B cell (primary cell): ENCODE data around the gene MTX2. TPM values are rescaled to one million over a fixed set of nuclear protein-coding genes. Genes with fewer than 3 reads are reported as not detected.

Source experiments
- ATAC-seq: fragments of 200-7000 bp; cut with Tn5 transposase; one replicate; pipeline ENCODE4 v1.10.0; 2021; ENCODE audit warnings: low read depth, mild to moderate bottlenecking, moderate number of reproducible peaks, moderate library complexity
- CTCF ChIA-PET: fragments of 350-600 bp; sonication (Branson Sonifier 250); formaldehyde crosslinking; loops from one replicate; lab custom pipeline; 2021; ENCODE audit warnings: antibody characterized with exemption, inconsistent platforms; lab: Charles Lee
- POLR2A ChIA-PET: fragments of 350-600 bp; sonication (Branson Sonifier 250); formaldehyde crosslinking; loops from one replicate; lab custom pipeline; 2021; ENCODE audit warnings: antibody characterized with exemption; lab: Charles Lee
- DNase-seq: peaks from one replicate; pipeline ENCODE4 v3.0.0; 2013
- H2AFZ ChIP-seq: 2 replicates; pipeline ENCODE4 v1.6.1; 2012; ENCODE audit warnings: mild to moderate bottlenecking, low read depth, low read length; ENCODE audit not compliant: insufficient read depth, poor library complexity, severe bottlenecking
- H3K27ac ChIP-seq, 2 donors: 1 replicate in 1 of 2; 2 replicates in 1 of 2; pipeline ENCODE4 v1.5.1; 2012 to 2013; ENCODE audit warnings: low read length in 2 of 2, mild to moderate bottlenecking in 2 of 2, moderate library complexity in 1 of 2
- H3K27me3 ChIP-seq, 4 experiments: fragments of 200-600 bp in 1 of 4; sonication (generic) in 1 of 4; replicated peaks in 1 of 4; 1 replicate in 2 of 4; 2 replicates in 2 of 4; pipeline versions ENCODE4 v1.6.1 to v1.7.0; 2013 to 2016; ENCODE audit warnings: low read length in 3 of 4, mild to moderate bottlenecking in 2 of 4, mixed read lengths in 1 of 4, moderate library complexity in 1 of 4; ENCODE audit not compliant: insufficient read depth in 4 of 4, control insufficient read depth in 3 of 4; ENCODE audit errors: control extremely low read depth in 1 of 4
- H3K36me3 ChIP-seq, 2 experiments: replicated peaks in 1 of 2; 1 replicate in 1 of 2; 2 replicates in 1 of 2; pipeline versions ENCODE4 v1.6.1 to v1.7.1; 2013; ENCODE audit warnings: low read length in 1 of 2; ENCODE audit not compliant: insufficient read depth in 2 of 2, control insufficient read depth in 1 of 2; ENCODE audit errors: control extremely low read depth in 1 of 2, extremely low read depth in 1 of 2
- H3K4me1 ChIP-seq, 2 donors: fragments of 200-600 bp in 1 of 2; sonication (generic) in 1 of 2; 1 replicate in 1 of 2; 2 replicates in 1 of 2; pipeline versions ENCODE4 v1.5.1 to v1.6.1; 2013 to 2017; ENCODE audit warnings: low read length in 2 of 2; ENCODE audit not compliant: control insufficient read depth in 2 of 2, insufficient read depth in 2 of 2
- H3K4me2 ChIP-seq: replicated peaks from 2 replicates; pipeline ENCODE3; 2012; ENCODE audit warnings: mild to moderate bottlenecking, low read depth, low read length; ENCODE audit not compliant: poor library complexity, severe bottlenecking
- H3K4me3 ChIP-seq, 5 experiments: fragments of 200-600 bp in 1 of 5; sonication (generic) in 1 of 5; 1 replicate in 3 of 5; 2 replicates in 2 of 5; pipeline versions ENCODE4 v1.5.1 to v1.7.0; 2011 to 2016; ENCODE audit warnings: low read length in 4 of 5, mild to moderate bottlenecking in 4 of 5, low read depth in 2 of 5, control low read depth in 1 of 5, moderate library complexity in 1 of 5; ENCODE audit not compliant: insufficient read depth in 1 of 5; ENCODE audit errors: control extremely low read depth in 1 of 5, extremely low read depth in 1 of 5
- H3K79me2 ChIP-seq: fragments of 200-600 bp; sonication (generic); one replicate; pipeline ENCODE4 v1.6.0; 2016; ENCODE audit warnings: low read length; ENCODE audit not compliant: control insufficient read depth, insufficient read depth
- H3K9ac ChIP-seq: fragments of 200-600 bp; sonication (generic); 2 replicates; pipeline ENCODE4 v1.6.1; 2017; ENCODE audit warnings: mild to moderate bottlenecking, low read length, moderate library complexity
- H3K9me3 ChIP-seq, 3 donors: one replicate each; pipeline versions ENCODE4 v1.6.1 to v1.7.1; 2013; ENCODE audit warnings: low read length in 2 of 3; ENCODE audit not compliant: control insufficient read depth in 2 of 3, insufficient read depth in 1 of 3; ENCODE audit errors: control extremely low read depth in 1 of 3
- H4K20me1 ChIP-seq: 2 replicates; pipeline ENCODE4 v1.6.0; 2012; ENCODE audit warnings: mild to moderate bottlenecking, low read length; ENCODE audit not compliant: insufficient read depth, control insufficient read depth, poor library complexity, severe bottlenecking
- H3K27ac Mint-ChIP-seq: one replicate; pipeline ENCODE4 v1.8.0; 2021; ENCODE audit warnings: mixed read lengths
- H3K27me3 Mint-ChIP-seq: one replicate; pipeline ENCODE4 v1.8.0; 2021; ENCODE audit warnings: mixed read lengths
- H3K4me1 Mint-ChIP-seq: one replicate; pipeline ENCODE4 v1.8.0; 2021; ENCODE audit warnings: mixed read lengths
- H3K4me3 Mint-ChIP-seq: one replicate; pipeline ENCODE4 v1.8.0; 2021; ENCODE audit warnings: mixed read lengths
- H3K9me3 Mint-ChIP-seq: one replicate; pipeline ENCODE4 v1.8.0; 2022; ENCODE audit warnings: mixed read lengths; ENCODE audit not compliant: insufficient read depth
- EZH2 ChIP-seq: IDR thresholded peaks from 2 replicates; pipeline ENCODE4 v1.6.1; 2012; ENCODE audit warnings: borderline replicate concordance, low read depth, mild to moderate bottlenecking, moderate library complexity, low read length; ENCODE audit not compliant: insufficient read depth, poor library complexity, severe bottlenecking
- WGBS: methylation state at CpG from one replicate; pipeline ENCODE4 v1.1.5; 2013; ENCODE audit warnings: missing lambda C conversion rate; ENCODE audit not compliant: insufficient coverage; 5-methylcytosine and 5-hydroxymethylcytosine counted together
- intact Hi-C: fragments of 100-400 bp; cut with micrococcal nuclease; formaldehyde crosslinking; loops from one replicate; pipeline ENCODE4 v1.10.0; 2022
- polyA plus RNA-seq: library from polyadenylated mRNA; depleted of rRNA; stranded (reverse); fragments of >200 nt; gene quantifications from 2 replicates; pipeline ENCODE4 v1.2.3, GENCODE V29; 2012
- total RNA-seq, 2 donors: library from RNA; stranded (reverse); fragments of 120-200 nt in 1 of 2; gene quantifications; 1 replicate in 1 of 2; 2 replicates in 1 of 2; pipeline versions ENCODE4 v1.2.3 to v1.2.4, GENCODE V29; 2013 to 2022
- TF ChIP-seq, protein P1 (sequence below): fragments of 200-600 bp; IDR thresholded peaks from one replicate; pipeline ENCODE4 v1.8.0; 2022; ENCODE audit warnings: antibody characterized with exemption, mild to moderate bottlenecking

Gene MTX2
- total and polyA plus RNA-seq, 2 donors (not counting 1 experiment from before 2014, with no cell fraction given): 11.2 to 11.5 TPM

DNA sequence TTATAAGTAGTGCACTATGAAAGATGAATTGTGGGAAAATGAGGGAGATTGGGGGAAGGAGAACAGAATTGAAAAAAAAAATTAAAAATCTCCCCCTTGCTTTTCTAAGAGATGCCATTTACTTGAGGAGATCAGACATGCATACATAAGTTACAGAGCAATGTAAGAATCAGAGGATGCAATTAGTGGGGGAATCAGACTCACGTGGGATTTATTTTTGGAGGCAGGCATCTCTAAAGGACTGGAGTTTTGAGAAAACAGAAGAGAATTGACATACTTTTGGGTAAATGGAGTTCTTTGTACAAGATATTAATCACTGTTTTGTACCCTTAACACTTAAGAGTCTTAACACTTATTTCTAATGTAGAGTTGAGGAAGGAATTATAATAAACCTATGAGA lies 52.7 kb downstream of the MTX2 start:
- no peaks in the 10 kb centered on the region for H3K79me2 ChIP-seq
- no peak overlapping the region for H3K27ac ChIP-seq
- CTCF ChIA-PET: no interaction called here
- no peak overlapping the region for H3K4me3 Mint-ChIP-seq
- TF ChIP-seq, protein P1, sequence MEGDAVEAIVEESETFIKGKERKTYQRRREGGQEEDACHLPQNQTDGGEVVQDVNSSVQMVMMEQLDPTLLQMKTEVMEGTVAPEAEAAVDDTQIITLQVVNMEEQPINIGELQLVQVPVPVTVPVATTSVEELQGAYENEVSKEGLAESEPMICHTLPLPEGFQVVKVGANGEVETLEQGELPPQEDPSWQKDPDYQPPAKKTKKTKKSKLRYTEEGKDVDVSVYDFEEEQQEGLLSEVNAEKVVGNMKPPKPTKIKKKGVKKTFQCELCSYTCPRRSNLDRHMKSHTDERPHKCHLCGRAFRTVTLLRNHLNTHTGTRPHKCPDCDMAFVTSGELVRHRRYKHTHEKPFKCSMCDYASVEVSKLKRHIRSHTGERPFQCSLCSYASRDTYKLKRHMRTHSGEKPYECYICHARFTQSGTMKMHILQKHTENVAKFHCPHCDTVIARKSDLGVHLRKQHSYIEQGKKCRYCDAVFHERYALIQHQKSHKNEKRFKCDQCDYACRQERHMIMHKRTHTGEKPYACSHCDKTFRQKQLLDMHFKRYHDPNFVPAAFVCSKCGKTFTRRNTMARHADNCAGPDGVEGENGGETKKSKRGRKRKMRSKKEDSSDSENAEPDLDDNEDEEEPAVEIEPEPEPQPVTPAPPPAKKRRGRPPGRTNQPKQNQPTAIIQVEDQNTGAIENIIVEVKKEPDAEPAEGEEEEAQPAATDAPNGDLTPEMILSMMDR: no peak
- TF ChIP-seq EZH2: no peak
- H3K9me3 ChIP-seq: no peaks in the 10 kb centered on the region
- no peak overlapping the region for H3K4me3 ChIP-seq
- H3K9me3 Mint-ChIP-seq: no peaks in the 10 kb centered on the region
- ATAC-seq: no peak
- WGBS: no CpG with 5 or more reads among the region's 1 CpG
- no peaks in the 10 kb centered on the region for H3K4me1 Mint-ChIP-seq
- H3K4me1 ChIP-seq: no peaks in the 10 kb centered on the region
- no peaks in the 10 kb centered on the region for H3K27me3 ChIP-seq
- no peak overlapping the region for H3K27ac Mint-ChIP-seq
- H2AFZ ChIP-seq: no peak overlapping the region
- no peak overlapping the region for H3K9ac ChIP-seq
- H3K36me3 ChIP-seq: peaks cover 0 to 4% of the 10 kb centered on the region in 2 experiments
- H4K20me1 ChIP-seq: no peaks in the 10 kb centered on the region
- intact Hi-C loops: no loop called here
- H3K4me2 ChIP-seq: no peak overlapping the region
- H3K27me3 Mint-ChIP-seq: no peaks in the 10 kb centered on the region
- no peak for DNase-seq
- POLR2A ChIA-PET: no interaction called here

DNA sequence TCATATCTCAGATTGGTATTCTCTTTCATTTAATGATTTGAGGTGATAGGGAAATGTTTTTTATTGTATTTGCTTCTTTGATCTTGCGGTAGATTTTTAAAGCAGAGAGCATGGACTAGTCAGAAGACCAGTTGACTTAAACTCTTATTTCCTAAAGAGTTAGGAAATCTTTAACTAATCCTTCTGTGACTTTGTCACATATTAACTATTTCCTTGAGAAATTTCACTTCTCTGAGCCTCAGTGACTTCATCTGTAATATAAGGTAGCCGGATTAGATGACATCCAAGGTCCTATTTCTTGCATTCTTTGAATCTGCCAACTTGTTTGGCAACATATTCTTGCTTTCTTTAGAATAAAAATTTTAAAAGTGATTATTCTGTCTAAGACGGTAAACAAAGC lies 55.6 kb downstream of the MTX2 start:
- Histone ChIP-seq H2AFZ (no peak overlapping the region), H3K79me2 (no peaks in the 10 kb centered on the region), H3K4me3 (no peak overlapping the region), H3K36me3 (peaks cover 2 to 3% of the 10 kb centered on the region in 2 experiments), H3K27me3 (no peaks in the 10 kb centered on the region), H3K27ac (no peak overlapping the region), H3K9me3 (no peaks in the 10 kb centered on the region), H3K4me2 (no peak overlapping the region), H3K4me1 (no peaks in the 10 kb centered on the region), H4K20me1 (no peaks in the 10 kb centered on the region), H3K9ac (no peak overlapping the region)
- TF ChIP-seq, protein P1: no peak
- no peak for TF ChIP-seq EZH2
- ChIA-PET POLR2A (no interaction called here), CTCF (no interaction called here)
- Mint-ChIP-seq H3K4me3 (no peak overlapping the region), H3K27me3 (no peaks in the 10 kb centered on the region), H3K27ac (no peak overlapping the region), H3K4me1 (no peaks in the 10 kb centered on the region), H3K9me3 (no peaks in the 10 kb centered on the region)
- ATAC-seq (no peak), DNase-seq (no peak)
- intact Hi-C loops: no loop called here
- WGBS: 100% methylated on average over 1 of the region's 3 CpGs
